Measurements from ENCODE around the gene CADM3.

DNA sequence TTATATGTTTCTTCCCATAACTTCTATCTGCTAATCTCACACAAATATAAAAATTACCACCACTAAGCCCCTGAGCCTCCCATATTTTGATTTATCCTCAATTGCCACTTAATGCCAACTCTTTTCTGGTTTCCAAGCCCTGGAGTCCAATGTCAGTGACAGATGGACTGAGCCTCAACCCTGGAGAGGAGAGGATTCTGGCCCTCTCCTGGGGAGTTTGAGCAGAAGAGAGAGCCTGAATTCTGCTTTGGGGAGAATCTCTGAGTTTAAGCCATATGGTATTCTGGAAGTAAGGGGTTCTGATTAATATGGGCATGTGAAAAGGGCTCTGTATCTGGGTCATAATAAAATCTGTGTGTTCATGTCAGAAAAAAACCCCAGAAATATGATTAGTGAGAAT is 8.5 kb downstream of the CADM3 start:
- TF ChIP-seq, protein P1, sequence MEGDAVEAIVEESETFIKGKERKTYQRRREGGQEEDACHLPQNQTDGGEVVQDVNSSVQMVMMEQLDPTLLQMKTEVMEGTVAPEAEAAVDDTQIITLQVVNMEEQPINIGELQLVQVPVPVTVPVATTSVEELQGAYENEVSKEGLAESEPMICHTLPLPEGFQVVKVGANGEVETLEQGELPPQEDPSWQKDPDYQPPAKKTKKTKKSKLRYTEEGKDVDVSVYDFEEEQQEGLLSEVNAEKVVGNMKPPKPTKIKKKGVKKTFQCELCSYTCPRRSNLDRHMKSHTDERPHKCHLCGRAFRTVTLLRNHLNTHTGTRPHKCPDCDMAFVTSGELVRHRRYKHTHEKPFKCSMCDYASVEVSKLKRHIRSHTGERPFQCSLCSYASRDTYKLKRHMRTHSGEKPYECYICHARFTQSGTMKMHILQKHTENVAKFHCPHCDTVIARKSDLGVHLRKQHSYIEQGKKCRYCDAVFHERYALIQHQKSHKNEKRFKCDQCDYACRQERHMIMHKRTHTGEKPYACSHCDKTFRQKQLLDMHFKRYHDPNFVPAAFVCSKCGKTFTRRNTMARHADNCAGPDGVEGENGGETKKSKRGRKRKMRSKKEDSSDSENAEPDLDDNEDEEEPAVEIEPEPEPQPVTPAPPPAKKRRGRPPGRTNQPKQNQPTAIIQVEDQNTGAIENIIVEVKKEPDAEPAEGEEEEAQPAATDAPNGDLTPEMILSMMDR (IDR thresholded peaks at IDR 0.05) = no peak
- no peak for TF ChIP-seq EZH2phosphoT487 (IDR thresholded peaks at IDR 0.05)
- TF ChIP-seq EZH2 (IDR thresholded peaks at IDR 0.05) = no peak

Data from neural progenitor cell (in vitro differentiated cells).